Measurements from ENCODE around the gene IGFLR1.

IGFLR1 gene

GRCh38 chr19:35755550-35756376 lies 13.5 kb upstream of the IGFLR1 start:
- peak; percentile 58 for DNase-seq

GRCh38 chr19:35755131-35755549 lies 12.9 kb upstream of the IGFLR1 start:
- DNase-seq, result no peak

GRCh38 chr19:35754370-35755130 lies 12.3 kb upstream of the IGFLR1 start:
- DNase-seq, result no peak

GRCh38 chr19:35753634-35754369 lies 11.6 kb upstream of the IGFLR1 start:
- DNase-seq, result no peak

- no peak for DNase-seq
These were observed 10.6 kb upstream of the IGFLR1 start for GRCh38 chr19:35752746-35753350.

GRCh38 chr19:35751839-35752745 lies 9.8 kb upstream of the IGFLR1 start:
- DNase-seq, result no peak

- DNase-seq, result no peak
These were observed 7.9 kb upstream of the IGFLR1 start for GRCh38 chr19:35750167-35750566.

- DNase-seq, result peak; percentile 100
These were observed 6.1 kb upstream of the IGFLR1 start, which contains the start of gene LIN37 for GRCh38 chr19:35748106-35749020. Gene LIN37, plus strand, starts transcription at chr19:35748576. Its CDS starts 149 bp downstream, at chr19:35748725.

- DNase-seq, result no peak
These were observed 4.3 kb upstream of the IGFLR1 start for GRCh38 chr19:35746531-35746930.

- no peak for DNase-seq
These were observed 3.8 kb upstream of the IGFLR1 start for GRCh38 chr19:35746087-35746462.

GRCh38 chr19:35745328-35746086 lies 3.3 kb upstream of the IGFLR1 start, which contains the start of the genes PSENEN and U2AF1L4:
Gene PSENEN, plus strand, starts transcription at chr19:35745651. Its CDS starts 280 bp downstream, at chr19:35745931.
Gene U2AF1L4, minus strand, starts transcription at chr19:35745418. Its CDS starts 27 bp downstream, at chr19:35745391.
- DNase-seq, result peak; percentile 99

GRCh38 chr19:35744430-35745327 lies 2.4 kb upstream of the IGFLR1 start:
- DNase-seq, result peak; percentile 97

- DNase-seq, result no peak
These were observed 1.6 kb upstream of the IGFLR1 start for GRCh38 chr19:35743640-35744429.

- DNase-seq, result no peak
These were observed 1.1 kb downstream of the IGFLR1 start for GRCh38 chr19:35741203-35741515.

GRCh38 chr19:35740423-35741202 lies 1.6 kb downstream of the IGFLR1 start:
- peak; percentile 97 for DNase-seq

GRCh38 chr19:35740108-35740422 lies 2.2 kb downstream of the IGFLR1 start:
- DNase-seq, result no peak
